OCI-LY3 (cell line): Measurements from ENCODE around the gene OR6K2.

Source experiments
- EZH2phosphoT487 ChIP-seq: fragments of 200-600 bp; shearing (Covaris generic); IDR thresholded peaks from 2 replicates; pipeline ENCODE4 v1.6.1; 2018; ENCODE audit warnings: antibody characterized with exemption, mixed run types, low read depth
- TF ChIP-seq, protein P1 (sequence below): fragments of 200-600, 300-600 bp; sonication (generic); IDR thresholded peaks from 2 replicates; pipeline ENCODE4 v1.5.1; 2014; ENCODE audit warnings: antibody characterized with exemption, low read length, low read depth

DNA sequence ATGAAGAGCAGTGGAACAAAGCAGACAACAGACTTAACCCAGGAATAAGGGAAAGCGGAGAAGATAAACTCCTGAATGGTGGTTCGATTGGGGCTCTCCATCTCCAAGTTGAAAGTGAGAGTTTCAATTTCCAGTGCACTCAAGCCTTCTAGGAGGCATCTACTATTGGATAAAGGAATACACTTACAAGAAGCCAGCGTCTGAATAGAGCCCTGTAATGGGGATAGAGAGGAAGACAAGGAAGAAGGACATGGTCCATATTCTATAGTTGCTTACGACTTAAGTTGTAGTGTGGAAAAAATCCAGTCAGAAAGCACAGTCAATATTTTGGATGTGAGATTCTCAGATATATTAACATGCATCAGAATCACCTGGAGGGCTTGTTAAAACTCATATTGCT lies at the start of gene OR6K2:
- TF ChIP-seq, protein P1, sequence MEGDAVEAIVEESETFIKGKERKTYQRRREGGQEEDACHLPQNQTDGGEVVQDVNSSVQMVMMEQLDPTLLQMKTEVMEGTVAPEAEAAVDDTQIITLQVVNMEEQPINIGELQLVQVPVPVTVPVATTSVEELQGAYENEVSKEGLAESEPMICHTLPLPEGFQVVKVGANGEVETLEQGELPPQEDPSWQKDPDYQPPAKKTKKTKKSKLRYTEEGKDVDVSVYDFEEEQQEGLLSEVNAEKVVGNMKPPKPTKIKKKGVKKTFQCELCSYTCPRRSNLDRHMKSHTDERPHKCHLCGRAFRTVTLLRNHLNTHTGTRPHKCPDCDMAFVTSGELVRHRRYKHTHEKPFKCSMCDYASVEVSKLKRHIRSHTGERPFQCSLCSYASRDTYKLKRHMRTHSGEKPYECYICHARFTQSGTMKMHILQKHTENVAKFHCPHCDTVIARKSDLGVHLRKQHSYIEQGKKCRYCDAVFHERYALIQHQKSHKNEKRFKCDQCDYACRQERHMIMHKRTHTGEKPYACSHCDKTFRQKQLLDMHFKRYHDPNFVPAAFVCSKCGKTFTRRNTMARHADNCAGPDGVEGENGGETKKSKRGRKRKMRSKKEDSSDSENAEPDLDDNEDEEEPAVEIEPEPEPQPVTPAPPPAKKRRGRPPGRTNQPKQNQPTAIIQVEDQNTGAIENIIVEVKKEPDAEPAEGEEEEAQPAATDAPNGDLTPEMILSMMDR: no peak
- no peak for TF ChIP-seq EZH2phosphoT487
